Measurements from ENCODE around the gene DIP2C.
"Not testable (repeated sequence)": the region's sequence is repeated elsewhere in the genome, so short reads cannot be mapped to it uniquely, and the experiment has no call there.

Gene DIP2C

DNA sequence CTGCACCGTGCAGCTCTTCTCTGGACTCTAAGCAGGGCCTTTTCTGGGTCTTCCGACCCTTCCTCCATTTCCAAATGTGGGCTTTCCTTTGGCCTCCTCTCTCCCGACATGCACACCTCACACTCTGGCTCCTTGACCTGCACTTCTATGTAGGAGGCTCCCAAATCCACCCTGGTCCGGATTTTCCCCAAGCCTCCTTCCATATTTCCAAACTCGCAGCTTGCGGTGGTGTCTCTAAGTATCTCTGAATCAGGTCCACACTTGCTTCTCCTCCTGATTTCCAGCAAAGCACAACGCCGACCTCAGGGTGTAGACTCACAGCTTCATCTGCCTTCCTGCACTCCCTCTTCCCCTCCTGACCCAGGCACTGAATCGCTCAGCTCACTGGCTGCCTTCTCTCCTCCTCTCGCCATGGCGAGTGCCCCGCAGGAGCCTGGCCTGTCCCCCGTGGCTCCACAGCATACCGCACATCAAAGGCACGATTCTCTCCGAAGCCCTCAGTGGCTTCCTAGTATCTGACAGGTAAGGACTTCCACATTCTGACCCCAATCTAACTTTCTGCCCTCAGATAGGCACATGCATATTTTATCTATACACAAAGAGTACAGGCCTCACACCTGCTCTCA, 27.8 kb downstream of the DIP2C start:
- no peak for DNase-seq (ENCODE audit: low read depth in 2 of 3, low spot score in 2 of 3)

DNA sequence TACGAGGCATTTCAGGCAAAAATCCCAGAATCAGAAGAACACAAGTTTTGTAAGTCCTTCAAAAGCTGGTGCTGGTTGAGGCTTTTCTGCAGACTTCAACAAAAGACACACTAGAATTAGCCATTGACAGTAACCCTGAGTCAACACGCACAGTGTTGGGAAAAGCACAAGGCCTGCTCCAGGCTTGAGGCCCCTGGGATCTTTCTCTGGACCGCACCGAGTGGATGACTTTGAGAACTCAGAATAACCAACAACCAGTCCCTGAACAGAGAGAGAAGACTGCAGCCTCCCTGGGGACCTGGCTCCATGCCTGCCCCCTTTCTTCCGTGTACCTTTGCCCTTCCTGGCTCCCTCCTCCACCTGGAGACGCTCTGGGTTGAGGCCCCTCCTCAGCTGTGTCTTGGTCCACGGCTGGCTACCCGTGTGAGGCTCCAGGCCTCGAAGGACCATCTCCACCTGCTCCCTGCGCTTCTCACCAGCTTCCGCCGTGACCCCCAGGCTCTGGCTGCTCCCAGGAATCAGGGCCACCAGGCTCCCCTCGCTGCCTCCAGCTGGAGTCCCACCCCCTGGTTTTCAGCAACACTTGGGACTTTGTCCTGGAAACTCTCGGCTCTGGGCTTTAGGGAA, 28.4 kb downstream of the DIP2C start:
- no peak for DNase-seq (ENCODE audit: low read depth in 2 of 3, low spot score in 2 of 3)

DNA sequence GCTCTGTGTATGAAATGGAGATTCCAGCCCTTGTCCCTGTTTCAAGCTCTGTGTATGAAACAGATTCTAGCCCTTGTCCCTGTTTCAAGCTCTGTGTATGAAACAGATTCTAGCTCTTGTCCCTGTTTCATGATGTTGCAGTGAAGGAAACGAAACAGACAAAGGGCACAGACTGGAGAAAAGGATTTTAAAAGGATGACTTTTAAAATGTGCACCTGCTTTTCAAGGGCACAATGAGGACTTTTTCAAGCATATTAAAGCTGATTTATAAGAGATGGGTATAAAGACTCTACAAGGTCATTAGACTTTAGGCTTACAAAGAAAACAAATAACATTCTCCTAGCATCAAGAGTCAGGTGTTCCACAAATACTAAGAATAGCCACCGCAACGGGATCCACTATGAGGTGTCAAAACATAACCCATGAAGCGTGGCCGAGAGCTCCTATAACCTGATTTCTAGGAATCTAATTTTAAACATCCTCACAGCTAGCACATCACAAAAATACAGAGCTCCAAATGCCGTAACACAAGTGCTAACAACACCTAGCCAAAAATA, 29.0 kb downstream of the DIP2C start:
- DNase-seq (ENCODE audit: low read depth in 2 of 3, low spot score in 2 of 3) = no peak

DNA sequence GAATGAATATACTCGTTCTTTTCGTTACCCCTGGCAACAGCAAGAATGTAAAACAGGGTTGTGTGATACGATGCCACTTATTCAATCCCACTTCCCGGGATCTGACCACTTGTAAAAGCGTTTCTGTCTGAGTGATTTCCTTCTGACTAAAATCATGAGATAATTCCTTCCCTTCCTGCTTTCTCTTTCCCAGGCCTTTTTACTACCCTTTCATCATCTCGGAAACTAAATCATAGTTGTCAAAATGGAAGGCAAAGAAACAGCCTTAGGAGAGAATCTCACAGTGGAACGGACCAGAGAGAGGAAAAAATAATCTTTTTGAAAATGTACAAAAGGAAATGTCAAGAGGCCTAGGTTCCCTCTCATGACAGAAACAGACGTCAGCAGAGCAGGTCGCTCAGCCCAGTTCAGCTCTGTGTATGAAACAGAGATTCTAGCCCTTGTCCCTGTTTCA, 29.8 kb downstream of the DIP2C start:
- no peak for DNase-seq (ENCODE audit: low read depth in 2 of 3, low spot score in 2 of 3)

DNA sequence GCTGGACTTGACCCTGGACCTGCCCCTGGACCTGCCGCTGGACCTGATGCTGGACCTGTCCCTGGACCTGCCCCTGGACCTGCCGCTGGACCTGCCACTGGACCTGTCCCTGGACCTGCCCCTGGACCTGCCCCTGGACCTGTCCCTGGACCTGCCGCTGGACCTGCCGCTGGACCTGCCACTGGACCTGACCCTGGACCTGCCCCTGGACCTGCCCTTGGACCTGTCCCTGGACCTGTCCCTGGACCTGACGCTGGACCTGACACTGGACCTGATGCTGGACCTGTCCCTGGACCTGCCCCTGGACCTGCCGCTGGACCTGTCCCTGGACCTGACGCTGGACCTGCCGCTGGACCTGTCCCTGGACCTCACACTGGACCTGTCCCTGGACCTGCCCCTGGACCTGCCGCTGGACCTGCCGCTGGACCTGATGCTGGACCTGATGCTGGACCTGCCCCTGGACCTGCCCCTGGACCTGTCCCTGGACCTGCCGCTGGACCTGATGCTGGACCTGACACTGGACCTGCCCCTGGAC, 31.6 kb downstream of the DIP2C start:
- DNase-seq (ENCODE audit: low read depth in 2 of 3, low spot score in 2 of 3) = not testable (repeated sequence)

DNA sequence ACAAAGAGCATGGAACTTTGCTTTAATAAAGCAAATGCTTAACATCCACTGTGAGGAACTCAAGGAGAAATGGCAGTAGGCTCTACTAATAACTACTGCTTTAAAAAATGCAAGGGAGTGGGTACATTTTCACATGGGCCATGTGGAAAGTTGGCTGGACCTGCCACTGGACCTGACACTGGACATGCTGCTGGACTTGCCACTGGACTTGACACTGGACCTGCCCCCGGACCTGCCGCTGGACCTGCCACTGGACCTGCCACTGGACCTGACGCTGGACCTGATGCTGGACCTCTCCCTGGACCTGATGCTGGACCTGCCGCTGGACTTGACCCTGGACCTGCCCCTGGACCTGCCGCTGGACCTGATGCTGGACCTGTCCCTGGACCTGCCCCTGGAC, 32.6 kb downstream of the DIP2C start:
- DNase-seq (ENCODE audit: low read depth in 2 of 3, low spot score in 2 of 3) = no peak

DNA sequence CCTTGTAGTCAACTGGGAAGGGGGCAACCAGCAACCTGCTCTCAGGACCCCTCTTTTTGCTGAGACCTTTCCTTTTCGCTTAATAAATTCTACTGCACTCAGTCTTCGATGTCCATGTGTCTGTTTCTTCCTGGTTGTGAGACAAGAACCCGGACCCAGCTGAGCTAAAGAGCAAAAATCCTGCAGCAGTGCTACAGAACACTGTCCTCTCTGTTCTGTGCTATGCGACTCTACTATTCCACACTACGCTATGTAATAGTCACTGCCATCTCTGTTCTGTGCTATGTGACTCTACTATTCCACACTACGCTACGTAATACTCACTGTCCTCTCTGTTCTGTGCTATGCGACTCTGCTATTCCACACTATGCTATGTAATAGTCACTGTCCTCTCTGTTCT, 34.3 kb downstream of the DIP2C start:
- DNase-seq (ENCODE audit: low read depth in 2 of 3, low spot score in 2 of 3) = no peak

DNA sequence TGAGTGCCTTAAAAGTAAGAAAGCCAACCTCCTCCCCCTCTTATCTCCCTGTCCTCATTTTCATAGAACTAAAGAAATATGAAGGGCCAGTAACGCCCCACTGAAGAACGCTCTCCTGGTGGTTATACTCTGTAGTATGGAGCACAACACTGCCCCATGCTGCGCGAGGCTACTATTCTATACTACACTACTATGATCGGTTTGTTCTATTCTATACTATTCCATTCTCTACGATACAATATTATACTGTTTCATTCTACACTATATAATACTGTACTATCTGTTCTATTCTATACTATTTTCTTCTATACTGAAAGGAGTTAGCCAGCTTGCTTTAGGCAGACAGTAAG, 34.8 kb downstream of the DIP2C start:
- no peak for DNase-seq (ENCODE audit: low read depth in 2 of 3, low spot score in 2 of 3)

DNA sequence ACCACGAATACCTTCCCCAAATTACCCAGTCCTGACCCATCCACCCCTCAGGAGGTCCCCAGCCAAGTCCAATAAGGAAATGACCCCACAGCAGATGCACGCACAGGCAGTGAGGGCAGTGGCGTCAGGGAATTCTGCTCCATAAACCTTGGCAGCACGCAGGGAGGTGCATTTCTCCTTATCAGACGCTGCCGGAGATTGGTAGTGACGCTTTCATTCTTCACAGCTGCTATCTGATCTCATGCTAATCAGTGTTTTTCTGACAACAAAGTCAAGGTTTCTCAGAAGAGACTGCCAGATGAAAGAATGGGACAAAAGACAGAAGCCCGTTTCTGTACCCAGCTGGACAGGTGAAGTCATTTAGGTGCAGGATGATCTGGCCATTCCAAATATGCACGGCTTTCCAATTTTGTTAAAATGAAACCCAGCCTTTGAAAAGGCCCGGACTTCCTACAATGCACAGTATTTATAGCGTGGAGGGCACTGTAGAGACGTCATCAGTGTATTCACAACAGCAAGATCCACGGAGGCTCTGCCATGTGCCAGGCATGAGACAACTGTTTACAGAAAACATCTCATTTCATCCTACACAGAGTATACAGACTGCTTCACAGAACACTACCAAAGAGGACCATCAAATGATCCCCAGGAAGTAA, 35.3 kb downstream of the DIP2C start:
- no peak for DNase-seq (ENCODE audit: low read depth in 2 of 3, low spot score in 2 of 3)

DNA sequence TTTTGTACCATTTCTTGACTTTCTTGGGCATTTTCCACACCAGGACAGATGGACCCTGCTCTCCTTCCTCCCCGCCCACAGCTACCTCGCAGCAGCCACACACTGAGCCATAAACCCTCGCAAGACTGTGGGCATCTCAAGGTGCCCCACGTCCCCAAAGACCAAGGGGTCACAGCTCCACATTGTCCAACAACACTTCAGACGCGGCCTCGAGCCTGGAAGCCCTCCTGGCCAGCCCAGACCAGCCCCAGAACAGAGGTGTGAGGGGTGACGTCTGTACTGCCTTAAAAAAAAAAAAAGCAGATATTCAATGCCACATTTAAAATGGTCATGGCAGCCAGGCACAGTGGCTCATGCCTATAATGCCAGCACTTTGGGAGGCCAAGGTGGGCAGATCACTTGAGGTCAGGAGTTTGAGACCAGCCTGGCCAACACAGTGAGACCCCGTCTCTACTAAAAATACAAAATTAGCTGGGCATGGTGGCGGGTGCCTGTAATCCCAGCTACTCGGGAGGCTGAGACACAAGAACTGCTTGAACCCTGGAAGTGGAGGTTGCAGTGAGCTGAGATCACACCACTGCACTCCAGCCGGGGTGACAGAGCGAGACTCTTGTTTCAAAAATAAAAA, 36.5 kb downstream of the DIP2C start:
- not testable (repeated sequence) for DNase-seq (ENCODE audit: low read depth in 2 of 3, low spot score in 2 of 3)

DNA sequence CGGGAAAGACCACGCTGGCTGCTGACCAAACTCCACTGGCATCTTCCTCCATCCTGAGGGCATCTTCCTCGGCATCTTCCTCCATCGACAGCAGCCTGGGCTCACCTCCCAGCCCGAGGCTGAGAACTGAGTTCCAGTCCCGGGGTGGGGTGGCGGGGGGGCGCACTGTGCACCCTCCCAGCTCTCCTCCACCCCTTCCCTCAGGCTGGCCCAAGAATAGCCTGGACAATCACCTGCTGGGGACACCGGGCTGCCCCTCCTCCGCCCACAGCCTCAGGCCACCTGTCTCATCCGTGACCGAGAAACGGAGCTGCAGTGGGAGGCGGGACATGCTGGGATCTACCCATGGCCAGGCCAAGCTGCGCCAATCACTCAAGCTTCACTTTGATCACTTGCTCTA, 37.2 kb downstream of the DIP2C start:
- no peak for DNase-seq (ENCODE audit: low read depth in 2 of 3, low spot score in 2 of 3)

DNA sequence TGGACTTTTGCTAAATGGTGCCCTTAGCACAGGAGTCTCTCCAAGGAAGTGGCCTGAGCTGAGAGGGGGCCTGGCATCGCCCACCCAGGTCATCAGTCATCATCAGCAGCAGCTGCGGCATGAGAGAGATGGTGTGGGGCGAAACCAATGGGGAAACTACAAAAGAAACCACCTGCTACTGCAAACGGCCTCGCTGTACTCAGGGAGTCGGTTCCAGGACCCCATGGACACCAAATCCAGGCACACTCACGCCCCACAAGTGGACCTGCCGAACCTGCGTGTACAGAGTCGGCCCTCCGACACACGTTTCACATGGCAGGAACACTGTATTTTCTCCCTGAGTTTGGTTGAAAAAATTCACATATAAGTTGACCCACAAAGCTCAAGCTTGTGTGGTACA, 37.8 kb downstream of the DIP2C start:
- DNase-seq (ENCODE audit: low read depth in 2 of 3, low spot score in 2 of 3) = no peak

DNA sequence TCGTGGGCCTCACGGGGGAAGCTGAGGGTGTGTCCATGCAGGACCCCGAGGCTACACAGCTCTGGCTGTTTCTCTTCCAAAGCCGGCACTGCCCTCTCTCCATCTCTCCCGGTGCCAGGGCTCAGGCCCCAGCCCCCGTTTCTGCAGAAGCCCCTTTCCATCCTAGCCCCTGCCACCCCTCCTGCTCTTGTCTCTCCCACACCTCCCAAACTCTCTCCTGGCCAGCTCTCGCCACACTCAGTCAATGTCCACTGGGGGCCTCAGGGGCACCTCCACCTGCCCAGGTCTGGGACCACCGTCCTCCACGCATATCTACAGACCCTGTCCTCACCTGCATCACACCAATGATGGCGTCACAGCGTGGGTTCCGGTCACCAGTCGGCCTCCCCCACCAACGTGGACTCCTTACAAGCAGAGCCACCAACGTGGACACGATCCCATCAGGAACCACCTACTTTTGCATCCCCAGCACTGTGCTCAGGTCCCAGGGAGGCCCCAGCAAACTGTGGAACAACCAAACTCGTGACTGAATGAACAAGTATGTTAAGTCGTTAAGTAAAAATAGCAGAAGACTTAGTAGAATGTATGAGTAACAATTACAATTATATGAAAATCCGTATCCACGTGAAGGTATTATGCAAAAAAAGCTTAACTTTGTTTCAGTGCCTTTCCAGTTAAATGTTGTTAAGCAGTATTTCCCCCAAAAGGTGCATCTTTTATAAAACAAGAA, 38.4 kb downstream of the DIP2C start:
- DNase-seq (ENCODE audit: low read depth in 2 of 3, low spot score in 2 of 3) = no peak

DNA sequence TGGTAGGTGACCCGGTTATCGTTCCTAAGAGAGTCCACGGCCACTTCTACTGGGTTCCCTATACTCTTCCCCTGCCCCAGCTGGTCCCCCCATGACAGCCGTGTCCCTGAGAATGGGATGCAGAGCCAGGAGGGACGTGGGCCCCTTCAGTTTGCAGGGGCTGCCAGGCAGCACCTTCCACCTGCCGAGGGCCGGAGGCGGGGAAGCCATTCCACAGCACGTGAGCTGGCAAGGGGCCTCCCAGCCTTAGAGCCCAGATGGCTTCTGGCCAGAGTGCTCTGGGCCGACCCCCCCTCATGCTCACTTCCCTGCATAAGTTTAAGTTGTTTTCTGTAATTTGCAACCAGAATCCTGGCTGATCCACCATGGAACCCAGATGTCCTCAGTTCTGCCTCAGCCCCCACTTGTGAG, 39.0 kb downstream of the DIP2C start:
- DNase-seq (ENCODE audit: low read depth in 2 of 3, low spot score in 2 of 3) = no peak

DNA sequence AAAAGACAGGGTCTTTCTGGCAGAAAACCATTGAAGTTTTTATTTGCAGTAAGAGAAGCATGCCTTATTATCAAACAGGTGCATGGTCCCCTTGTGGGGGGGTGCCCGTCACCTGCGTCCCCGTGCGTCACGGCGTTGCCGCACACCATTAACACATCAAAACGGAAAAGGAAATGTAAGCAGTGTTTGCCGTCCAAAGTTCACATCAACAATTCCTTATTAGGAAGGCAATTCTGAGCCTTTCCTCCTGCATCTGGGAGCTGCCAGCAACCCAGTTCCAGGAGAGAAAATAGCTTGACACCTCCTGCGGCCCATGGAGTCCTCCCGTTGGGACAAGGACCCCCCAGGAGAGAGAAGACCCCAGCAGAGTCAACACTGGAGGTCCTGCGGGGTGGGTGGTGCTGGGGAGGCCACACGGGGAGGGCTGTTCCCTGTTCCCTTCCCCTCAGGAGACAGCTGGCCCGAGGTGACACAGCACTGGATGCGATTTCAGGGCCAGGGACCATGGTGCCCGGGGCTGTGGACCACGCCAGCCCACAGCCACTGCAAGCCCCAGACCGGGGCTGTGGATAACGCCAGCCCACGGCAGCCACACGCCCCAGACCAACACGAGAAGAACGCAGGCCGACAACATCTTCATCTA, 39.5 kb downstream of the DIP2C start:
- DNase-seq (ENCODE audit: low read depth in 2 of 3, low spot score in 2 of 3) = no peak

DNA sequence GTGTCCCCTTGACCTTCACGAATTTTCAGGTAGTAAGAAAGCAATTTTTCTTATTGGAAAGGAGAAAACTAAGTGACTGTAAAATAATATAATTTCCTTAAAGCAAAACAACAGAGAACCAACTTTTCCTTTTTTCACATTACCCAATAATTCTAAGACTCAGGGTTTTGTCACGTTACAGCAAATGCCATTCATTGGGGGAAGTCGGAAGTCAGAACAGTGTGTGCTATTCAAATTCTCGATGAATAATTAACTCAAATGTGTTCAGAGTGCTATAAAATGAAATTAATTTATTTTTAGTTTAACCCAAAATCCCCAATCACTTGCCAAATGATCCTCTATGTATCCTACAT, 40.0 kb downstream of the DIP2C start:
- no peak for DNase-seq (ENCODE audit: low read depth in 2 of 3, low spot score in 2 of 3)

DNA sequence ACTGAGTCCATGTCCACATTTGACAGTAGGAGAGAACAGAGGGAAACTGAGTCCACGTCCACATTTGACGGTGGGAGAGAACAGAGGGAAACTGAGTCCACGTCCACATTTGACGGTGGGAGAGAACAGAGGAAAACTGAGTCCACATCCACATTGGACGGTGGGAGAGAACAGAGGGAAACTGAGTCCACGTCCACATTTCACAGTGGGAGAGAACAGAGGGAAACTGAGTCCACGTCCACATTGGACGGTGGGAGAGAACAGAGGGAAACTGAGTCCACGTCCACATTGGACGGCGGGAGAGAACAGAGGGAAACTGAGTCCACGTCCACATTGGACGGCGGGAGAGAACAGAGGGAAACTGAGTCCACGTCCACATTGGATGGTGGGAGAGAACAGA, 42.4 kb downstream of the DIP2C start:
- not testable (repeated sequence) for DNase-seq (ENCODE audit: low read depth in 2 of 3, low spot score in 2 of 3)

DNA sequence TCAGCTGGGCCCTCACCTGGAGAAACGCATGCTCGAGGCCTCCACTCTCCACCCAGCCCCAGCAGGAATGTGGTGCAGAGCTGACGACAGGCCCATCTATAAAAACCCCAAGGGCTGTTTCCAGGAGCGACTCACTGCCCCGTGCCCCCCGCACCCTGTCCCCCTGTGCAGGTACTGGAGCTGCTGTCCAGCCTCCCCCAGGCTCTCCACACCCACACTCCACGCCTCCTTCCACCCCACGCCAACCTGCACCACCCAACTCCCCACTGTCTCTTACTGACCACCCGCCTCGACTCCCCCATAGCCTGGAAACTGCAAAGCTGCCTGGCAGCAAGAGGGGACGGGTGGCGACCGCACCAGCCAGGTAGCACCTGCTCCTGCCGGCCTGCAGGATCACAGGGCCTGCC, 43.3 kb downstream of the DIP2C start:
- DNase-seq (ENCODE audit: low read depth in 2 of 3, low spot score in 2 of 3) = no peak

DNA sequence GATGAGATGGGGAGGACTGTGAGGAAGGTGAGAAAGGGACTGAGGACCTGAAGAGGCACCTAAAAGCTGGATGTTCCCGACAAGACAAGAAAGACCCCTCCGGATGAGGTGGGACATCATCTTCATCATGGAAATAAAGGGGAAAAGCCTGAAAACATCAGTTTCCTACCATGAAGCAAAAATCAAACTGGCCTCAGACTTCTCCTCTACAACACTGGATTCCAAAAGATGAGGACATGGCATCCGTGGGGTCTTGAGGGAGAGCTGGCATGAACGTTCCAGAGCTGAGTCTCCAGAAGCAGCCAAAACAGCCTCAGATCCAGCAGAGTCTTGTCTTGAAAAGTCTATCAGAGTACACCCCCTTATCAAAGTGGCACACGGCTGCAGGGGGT, 44.5 kb downstream of the DIP2C start:
- no peak for DNase-seq (ENCODE audit: low read depth in 2 of 3, low spot score in 2 of 3)

DNA sequence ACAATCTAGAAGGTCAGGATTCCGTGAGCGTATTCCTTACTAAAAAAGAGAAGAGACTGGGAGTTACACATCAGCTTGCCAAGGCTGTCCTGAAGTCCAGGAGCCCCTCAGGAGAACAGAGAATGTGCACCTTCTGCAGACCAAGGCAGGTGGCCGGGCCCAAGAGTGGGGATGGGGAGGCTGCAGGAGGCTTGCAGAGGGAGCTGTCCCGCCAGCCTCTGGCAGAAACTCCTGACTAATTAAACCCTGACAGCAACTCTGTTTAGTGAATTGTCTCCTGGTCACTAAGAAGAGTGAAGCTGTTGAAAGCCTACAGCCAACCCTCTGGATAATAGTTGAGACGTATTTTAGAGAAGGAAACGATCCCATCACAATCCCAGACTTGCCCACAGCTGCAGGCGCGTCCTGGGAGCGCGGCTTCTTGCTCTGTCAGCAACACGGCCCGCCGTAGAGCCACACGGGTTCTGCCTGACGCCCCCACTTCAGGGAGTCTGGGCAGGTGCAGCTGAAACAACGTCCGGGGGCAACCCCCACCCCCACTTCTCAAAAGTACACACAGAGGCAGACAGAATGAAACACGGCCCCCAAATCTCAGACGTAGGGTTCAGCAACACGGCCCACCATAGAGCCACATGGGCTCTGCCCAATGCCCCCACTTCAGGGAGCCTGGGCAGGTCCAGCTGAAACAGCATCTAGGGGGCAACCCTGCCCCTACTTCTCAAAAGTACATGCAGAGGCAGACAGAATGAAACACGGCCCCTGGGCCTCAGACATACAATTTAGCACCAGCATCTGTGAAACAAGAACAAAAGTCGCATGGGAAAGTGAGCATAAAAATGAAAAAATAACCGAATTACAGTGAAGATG, 45.2 kb downstream of the DIP2C start:
- DNase-seq (ENCODE audit: low read depth in 2 of 3, low spot score in 2 of 3) = no peak
